HUES48 (cell line): ENCODE data around the gene LHFPL4.
"Not testable (repeated sequence)": the region's sequence is repeated elsewhere in the genome, so short reads cannot be mapped to it uniquely, and the experiment has no call there.

Experiments used
- H3K27ac ChIP-seq: one replicate; pipeline ENCODE4 v1.7.0; 2013; ENCODE audit warnings: low read depth, low read length, inconsistent platforms
- H3K27me3 ChIP-seq: 2 replicates; pipeline ENCODE4 v1.6.1; 2013; ENCODE audit warnings: mild to moderate bottlenecking, low read length; ENCODE audit not compliant: control insufficient read depth, insufficient read depth
- H3K36me3 ChIP-seq: 2 replicates; pipeline ENCODE4 v1.6.1; 2013; ENCODE audit warnings: low read length; ENCODE audit not compliant: control insufficient read depth, insufficient read depth
- H3K4me1 ChIP-seq: 2 replicates; pipeline ENCODE4 v1.6.1; 2013; ENCODE audit warnings: mild to moderate bottlenecking, low read length; ENCODE audit not compliant: control insufficient read depth, insufficient read depth
- H3K4me3 ChIP-seq: 2 replicates; pipeline ENCODE4 v1.5.1; 2013; ENCODE audit warnings: mild to moderate bottlenecking, low read depth, low read length
- H3K9ac ChIP-seq: 2 replicates; pipeline ENCODE4 v1.6.1; 2013; ENCODE audit warnings: mild to moderate bottlenecking, low read depth, low read length, moderate library complexity
- H3K9me3 ChIP-seq: 2 replicates; pipeline ENCODE4 v1.6.1; 2013; ENCODE audit warnings: low read length; ENCODE audit not compliant: control insufficient read depth, insufficient read depth

LHFPL4 gene

DNA sequence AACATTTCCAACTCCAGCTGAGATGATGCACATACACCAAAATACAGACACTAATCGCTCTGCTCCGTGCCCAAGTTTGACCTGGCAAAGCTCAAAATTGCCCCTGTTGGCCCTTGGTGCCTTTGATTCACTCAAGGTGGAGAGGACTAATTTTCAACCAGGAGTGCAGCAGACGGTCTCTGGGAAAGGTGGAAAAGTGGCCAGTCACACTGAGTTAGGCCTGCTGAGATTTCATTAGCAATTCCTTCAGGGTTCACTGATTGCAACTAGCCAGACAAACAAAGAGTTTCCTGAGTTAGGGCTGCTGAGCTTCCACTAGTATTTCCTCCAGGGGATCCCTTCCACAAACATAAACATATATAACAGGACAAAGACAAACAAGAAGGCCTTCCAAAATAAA lies 28.7 kb upstream of the LHFPL4 start:
- Histone ChIP-seq H3K27me3 (no peaks in the 10 kb centered on the region), H3K27ac (peak overlapping the region; percentile 34), H3K9ac (no peak overlapping the region), H3K4me1 (peaks cover 14% of the 10 kb centered on the region; the same call in 1 of the 2 replicates), H3K36me3 (no peaks in the 10 kb centered on the region), H3K9me3 (no peaks in the 10 kb centered on the region), H3K4me3 (no peak overlapping the region)

- no peak overlapping the region for H3K9ac ChIP-seq
- H3K27ac ChIP-seq, result no peak overlapping the region
- no peaks in the 10 kb centered on the region for H3K36me3 ChIP-seq
- no peaks in the 10 kb centered on the region for H3K9me3 ChIP-seq
- H3K4me1 ChIP-seq, result peaks cover 14% of the 10 kb centered on the region; the same call in 1 of the 2 replicates
- H3K4me3 ChIP-seq, result no peak overlapping the region
- no peaks in the 10 kb centered on the region for H3K27me3 ChIP-seq
These were observed 28.1 kb upstream of the LHFPL4 start for GRCh38 chr3:9581742-9582141.

- H3K36me3 ChIP-seq, result no peaks in the 10 kb centered on the region
- H3K9me3 ChIP-seq, result peaks cover 10% of the 10 kb centered on the region
- H3K27ac ChIP-seq, result no peak overlapping the region
- H3K9ac ChIP-seq, result no peak overlapping the region
- no peak overlapping the region; the same call in 1 of the 2 replicates for H3K4me3 ChIP-seq
- H3K4me1 ChIP-seq, result no peaks in the 10 kb centered on the region
- H3K27me3 ChIP-seq, result no peaks in the 10 kb centered on the region
These were observed 15.4 kb upstream of the LHFPL4 start for GRCh38 chr3:9569054-9569453.

- no peak overlapping the region for H3K4me3 ChIP-seq
- H3K4me1 ChIP-seq, result no peaks in the 10 kb centered on the region
- no peaks in the 10 kb centered on the region for H3K36me3 ChIP-seq
- peaks cover 14% of the 10 kb centered on the region for H3K9me3 ChIP-seq
- H3K27ac ChIP-seq, result no peak overlapping the region
- H3K9ac ChIP-seq, result no peak overlapping the region
- H3K27me3 ChIP-seq, result no peaks in the 10 kb centered on the region
These were observed 11.7 kb upstream of the LHFPL4 start for GRCh38 chr3:9565316-9565715.

DNA sequence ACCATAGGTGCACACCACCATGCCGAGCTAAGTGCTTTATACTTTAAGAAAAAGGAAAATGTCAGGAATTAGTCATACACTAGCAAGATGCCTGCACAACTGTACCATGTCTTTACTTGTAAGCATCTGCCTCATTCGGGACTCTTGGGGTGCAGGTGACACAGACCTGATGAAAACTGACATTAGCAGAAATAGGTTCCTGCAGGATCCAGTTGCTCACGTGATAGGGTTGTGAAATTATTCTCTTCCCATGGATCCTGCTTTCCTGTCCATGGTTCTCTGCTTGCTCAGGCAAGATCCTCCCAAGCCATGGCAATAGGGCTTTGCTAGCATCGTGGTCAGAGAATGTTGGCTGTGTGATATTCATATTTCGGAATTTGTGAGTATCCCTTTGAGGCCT lies 10.2 kb upstream of the LHFPL4 start:
- Histone ChIP-seq H3K27ac (no peak overlapping the region), H3K9me3 (peaks cover 9% of the 10 kb centered on the region), H3K36me3 (no peaks in the 10 kb centered on the region), H3K4me1 (no peaks in the 10 kb centered on the region), H3K9ac (no peak overlapping the region), H3K4me3 (no peak overlapping the region), H3K27me3 (no peaks in the 10 kb centered on the region)

GRCh38 chr3:9560056-9560455 lies 6.4 kb upstream of the LHFPL4 start:
- H3K27ac ChIP-seq, H3K27me3 ChIP-seq, H3K9me3 ChIP-seq, H3K4me1 ChIP-seq, H3K4me3 ChIP-seq, H3K9ac ChIP-seq, H3K36me3 ChIP-seq: not testable (repeated sequence)

- Histone ChIP-seq H3K9ac (0 out of 2 replicates have a peak overlapping the region, but pooled peaks have one; percentile 26), H3K4me3 (peak overlapping the region; percentile 71), H3K27me3 (no peaks in the 10 kb centered on the region), H3K9me3 (no peaks in the 10 kb centered on the region), H3K27ac (no peak overlapping the region), H3K4me1 (peaks cover 23% of the 10 kb centered on the region), H3K36me3 (no peaks in the 10 kb centered on the region)
These were observed 409 bp upstream of the LHFPL4 start for GRCh38 chr3:9553948-9554513.

DNA sequence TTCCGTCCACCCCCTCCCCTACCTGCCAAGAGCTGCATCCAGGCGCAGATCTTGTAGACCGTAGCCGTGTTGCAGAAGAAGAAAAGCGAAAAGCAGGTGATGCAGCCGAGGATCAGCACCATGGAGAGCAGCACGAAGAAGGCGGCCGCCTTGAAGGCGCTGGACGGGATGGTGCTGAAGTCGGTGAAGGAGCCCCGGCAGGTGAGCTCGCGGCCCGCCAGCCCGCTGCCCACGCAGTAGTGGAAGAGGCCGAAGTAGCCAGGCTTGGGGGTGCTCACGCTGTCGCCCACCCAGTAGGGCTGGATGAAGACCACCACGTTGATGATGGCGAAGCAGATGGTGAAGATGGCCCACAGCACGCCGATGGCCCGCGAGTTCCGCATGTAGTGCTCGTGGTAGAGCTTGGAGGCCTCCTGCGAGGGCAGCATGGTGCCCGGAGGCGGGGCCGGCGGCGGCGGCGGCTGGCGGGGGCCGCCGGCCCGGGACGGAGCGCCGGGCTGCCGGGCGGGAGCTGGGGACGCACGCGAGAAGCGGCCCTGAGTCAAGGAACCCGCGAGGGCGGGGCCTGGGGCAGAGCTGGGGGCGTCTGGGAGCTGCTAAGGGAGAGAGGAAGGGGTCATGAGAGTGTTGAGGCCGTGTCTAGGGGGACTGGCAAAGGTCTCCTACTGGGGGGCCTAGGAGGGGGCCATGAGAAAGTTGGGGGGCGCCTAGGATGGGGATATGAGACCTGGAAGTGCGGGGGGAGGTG lies 1.2 kb downstream of the LHFPL4 start:
- no peak overlapping the region for H3K9ac ChIP-seq

DNA sequence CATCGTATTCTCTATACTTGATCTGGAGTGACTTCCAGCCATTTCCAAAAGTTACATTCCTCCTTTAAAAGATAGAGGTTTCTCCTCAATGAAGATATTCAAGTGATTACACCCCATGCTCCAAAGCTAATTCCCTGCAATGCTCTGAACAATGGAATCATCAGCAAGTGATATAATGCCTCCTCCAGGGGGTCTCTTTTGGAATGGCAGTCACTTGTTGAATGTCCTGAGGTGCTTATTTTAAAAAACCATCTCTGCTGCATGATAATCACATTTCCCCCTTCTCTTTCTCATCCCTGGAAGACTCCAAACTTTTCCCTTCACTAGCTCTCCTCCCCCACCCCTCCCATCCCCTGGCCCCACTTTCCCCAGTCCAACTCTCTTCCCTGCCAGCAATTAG lies 2.6 kb downstream of the LHFPL4 start:
- H3K4me3 ChIP-seq, result peak overlapping the region; percentile 71
- peaks cover 16% of the 10 kb centered on the region for H3K36me3 ChIP-seq
- peak overlapping the region; percentile 43 for H3K27ac ChIP-seq
- H3K4me1 ChIP-seq, result peaks cover 23% of the 10 kb centered on the region
- H3K9ac ChIP-seq, result no peak overlapping the region
- H3K9me3 ChIP-seq, result no peaks in the 10 kb centered on the region
- no peaks in the 10 kb centered on the region for H3K27me3 ChIP-seq

More for the DNA sequence above, 1.2 kb downstream of the LHFPL4 start:
- Histone ChIP-seq H3K27me3 (no peaks in the 10 kb centered on the region), H3K4me1 (peaks cover 23% of the 10 kb centered on the region), H3K9me3 (no peaks in the 10 kb centered on the region), H3K4me3 (peak overlapping the region; percentile 71), H3K36me3 (peaks cover 11% of the 10 kb centered on the region), H3K27ac (no peak overlapping the region)

- Histone ChIP-seq H3K9ac (no peak overlapping the region), H3K36me3 (peaks cover 16% of the 10 kb centered on the region), H3K9me3 (no peaks in the 10 kb centered on the region), H3K27ac (no peak overlapping the region), H3K4me1 (peaks cover 23% of the 10 kb centered on the region), H3K27me3 (no peaks in the 10 kb centered on the region), H3K4me3 (no peak overlapping the region)
These were observed 4.0 kb downstream of the LHFPL4 start for GRCh38 chr3:9549600-9549999.

GRCh38 chr3:9548991-9549390 lies 4.6 kb downstream of the LHFPL4 start:
- Histone ChIP-seq H3K4me3 (no peak overlapping the region), H3K27me3 (no peaks in the 10 kb centered on the region), H3K27ac (no peak overlapping the region), H3K9me3 (no peaks in the 10 kb centered on the region), H3K36me3 (peaks cover 16% of the 10 kb centered on the region), H3K4me1 (peaks cover 23% of the 10 kb centered on the region), H3K9ac (no peak overlapping the region)
